IPS-NIHi11 (cell line): ENCODE data around the gene FBXL17.

Source experiments
- DNase-seq: peaks from one replicate; pipeline ENCODE4 v3.0.0; 2012; ENCODE audit warnings: mixed read lengths, low spot score

Gene FBXL17

GRCh38 chr5:108084105-108084504, 297.8 kb downstream of the FBXL17 start:
- DNase-seq, result no peak

- no peak for DNase-seq
These were observed 298.7 kb downstream of the FBXL17 start for GRCh38 chr5:108083232-108083631.

GRCh38 chr5:108081707-108082106, 300.2 kb downstream of the FBXL17 start:
- DNase-seq, result no peak

- no peak for DNase-seq
These were observed 302.1 kb downstream of the FBXL17 start for GRCh38 chr5:108079753-108080152.

- no peak for DNase-seq
These were observed 303.0 kb downstream of the FBXL17 start for GRCh38 chr5:108078882-108079281.

- DNase-seq, result no peak
These were observed 303.6 kb downstream of the FBXL17 start for GRCh38 chr5:108078345-108078744.

- DNase-seq, result no peak
These were observed 307.3 kb downstream of the FBXL17 start for GRCh38 chr5:108074626-108075025.

GRCh38 chr5:108064302-108064701, 317.6 kb downstream of the FBXL17 start:
- DNase-seq, result no peak

- no peak for DNase-seq
These were observed 320.0 kb downstream of the FBXL17 start for GRCh38 chr5:108061941-108062340.

- DNase-seq, result no peak
These were observed 321.6 kb downstream of the FBXL17 start for GRCh38 chr5:108060340-108060739.

- no peak for DNase-seq
These were observed 322.6 kb downstream of the FBXL17 start for GRCh38 chr5:108059334-108059733.

GRCh38 chr5:108054349-108054748, 327.5 kb downstream of the FBXL17 start:
- DNase-seq, result no peak

GRCh38 chr5:108046955-108047670, 334.8 kb downstream of the FBXL17 start:
- peak; percentile 14 for DNase-seq

GRCh38 chr5:108036482-108036881, 345.4 kb downstream of the FBXL17 start:
- no peak for DNase-seq

- DNase-seq, result no peak
These were observed 353.0 kb downstream of the FBXL17 start for GRCh38 chr5:108028883-108029282.

- peak; percentile 5 for DNase-seq
These were observed 353.5 kb downstream of the FBXL17 start for GRCh38 chr5:108028412-108028811.

- no peak for DNase-seq
These were observed 355.9 kb downstream of the FBXL17 start for GRCh38 chr5:108025957-108026356.

GRCh38 chr5:108024986-108025385, 356.9 kb downstream of the FBXL17 start:
- no peak for DNase-seq

- no peak for DNase-seq
These were observed 365.8 kb downstream of the FBXL17 start for GRCh38 chr5:108016101-108016500.

- DNase-seq, result no peak
These were observed 375.1 kb downstream of the FBXL17 start for GRCh38 chr5:108006791-108007190.

- DNase-seq, result no peak
These were observed 378.7 kb downstream of the FBXL17 start for GRCh38 chr5:108003178-108003577.

GRCh38 chr5:108001222-108001621, 380.7 kb downstream of the FBXL17 start:
- DNase-seq, result no peak

GRCh38 chr5:107997338-107997980, 384.4 kb downstream of the FBXL17 start:
- DNase-seq, result no peak

GRCh38 chr5:107993341-107993740, 388.6 kb downstream of the FBXL17 start:
- DNase-seq, result no peak
